AG04449 (cell line): ENCODE data around the gene DCLK2.

ENCODE experiments used
- CTCF ChIA-PET: fragments of 350-600 bp; formaldehyde crosslinking; extraction: SDS; loops from one replicate; lab custom pipeline; 2021; ENCODE audit warnings: antibody characterized with exemption; lab: Yijun Ruan, JAX
- POLR2A ChIA-PET: fragments of 400-600, 350-600 bp; formaldehyde crosslinking; extraction: SDS; loops from one replicate; lab custom pipeline; 2020; ENCODE audit warnings: antibody characterized with exemption, inconsistent platforms; lab: Yijun Ruan, JAX
- DNase-seq: peaks from one replicate; pipeline ENCODE4 v3.0.0-alpha.2; 2010; ENCODE audit warnings: low read depth, low spot score
- H3K4me3 ChIP-seq: 2 replicates; pipeline ENCODE4 v1.5.1; 2011; ENCODE audit warnings: low read depth, mild to moderate bottlenecking, control low read depth, low read length
- CTCF ChIP-seq: IDR thresholded peaks from one replicate; pipeline ENCODE4 v1.5.1; 2011; ENCODE audit warnings: mild to moderate bottlenecking, moderate library complexity, low read length, control low read depth, inconsistent platforms; ENCODE audit not compliant: insufficient read depth; ENCODE audit errors: missing control alignments

The DCLK2 gene

GRCh38 chr4:150229520-150229919 lies 151.3 kb downstream of the DCLK2 start:
- no peak for DNase-seq
- ChIA-PET CTCF (interaction anchor here (1.5 to 1.6 kb wide), 2 partner anchors 15 to 231 kb away, joined by 5 read pairs; no protein-coding TSS in a partner anchor), POLR2A (no interaction called here)
- no peak for TF ChIP-seq CTCF
- H3K4me3 ChIP-seq: no peak overlapping the region

- H3K4me3 ChIP-seq: no peak overlapping the region
- no peak for DNase-seq
- TF ChIP-seq CTCF: no peak
- POLR2A ChIA-PET: no interaction called here
- CTCF ChIA-PET: interaction anchor here (1.5 to 2.9 kb wide), 6 partner anchors 12 to 232 kb away, joined by 4 to 28 read pairs (median 5); no protein-coding TSS in a partner anchor
Observed at GRCh38 chr4:150230561-150230960, 152.3 kb downstream of the DCLK2 start.

GRCh38 chr4:150231107-150231770 lies 153.0 kb downstream of the DCLK2 start:
- no peak overlapping the region for H3K4me3 ChIP-seq
- no peak for TF ChIP-seq CTCF
- POLR2A ChIA-PET: no interaction called here
- no peak for DNase-seq
- CTCF ChIA-PET: interaction anchor here (1.3 to 2.9 kb wide), 7 partner anchors 11 to 232 kb away, joined by 4 to 28 read pairs (median 5); no protein-coding TSS in a partner anchor

- POLR2A ChIA-PET: no interaction called here
- CTCF ChIA-PET: interaction anchor here (1.3 to 2.9 kb wide), 3 partner anchors 10 to 225 kb away, joined by 5 to 28 read pairs (median 5); no protein-coding TSS in a partner anchor
- no peak overlapping the region for H3K4me3 ChIP-seq
- DNase-seq: no peak
- TF ChIP-seq CTCF: no peak
Observed at GRCh38 chr4:150232029-150232428, 153.8 kb downstream of the DCLK2 start.

GRCh38 chr4:150234246-150234645 lies 156.0 kb downstream of the DCLK2 start:
- CTCF ChIA-PET: interaction anchor here (1.2 kb wide), 1 partner anchor 9 kb away, joined by 6 read pairs; no protein-coding TSS in a partner anchor
- POLR2A ChIA-PET: no interaction called here

More at GRCh38 chr4:150234246-150234645, 156.0 kb downstream of the DCLK2 start:
- no peak for TF ChIP-seq CTCF
- DNase-seq: no peak
- no peak overlapping the region for H3K4me3 ChIP-seq
